ENCODE measurements around the gene ABHD17C.

- no peak for TF ChIP-seq POLR2A (IDR thresholded peaks at IDR 0.05)
- TF ChIP-seq EP300 (IDR thresholded peaks at IDR 0.05; ENCODE audit: low read depth): no peak
- TF ChIP-seq CTCF (IDR thresholded peaks at IDR 0.05): no peak
- no peak for TF ChIP-seq POLR2AphosphoS5 (IDR thresholded peaks at IDR 0.05)
These were observed 90.8 kb downstream of the ABHD17C start for GRCh38 chr15:80785811-80786354.

All from transverse colon (tissue), 4 donors.